Stomach (tissue), 9 donors: ENCODE measurements around the gene HOXD4. TPM values are rescaled to one million over a fixed set of nuclear protein-coding genes. Genes with fewer than 3 reads are reported as not detected.
A peak's percentile ranks its signal among the peaks of the same experiment; 100 is the strongest.

Experiments
- DNase-seq, 2 donors: peaks; one replicate each; pipeline versions ENCODE4 v3.0.0 to v3.0.0-alpha.2; 2013 to 2019
- H3K27ac ChIP-seq, 5 donors: fragments of 200-600 bp in 4 of 5; sonication (generic) in 4 of 5; one replicate each; pipeline ENCODE4 v1.5.1; 2013 to 2019; ENCODE audit warnings: mild to moderate bottlenecking in 1 of 5, moderate library complexity in 1 of 5
- H3K27me3 ChIP-seq, 3 donors: fragments of 200-600 bp; sonication (generic); one replicate each; pipeline ENCODE4 v1.5.1; 2017 to 2019; ENCODE audit warnings: mixed run types in 1 of 3
- H3K36me3 ChIP-seq, 4 donors: fragments of 200-600 bp; sonication (generic); 1 replicate in 3 of 4; 2 replicates in 1 of 4; pipeline ENCODE4 v1.5.1; 2016 to 2019
- H3K4me1 ChIP-seq, 4 donors: fragments of 200-600 bp; sonication (generic); one replicate each; pipeline ENCODE4 v1.5.1; 2016 to 2019
- H3K4me3 ChIP-seq, 4 donors: fragments of 200-600 bp; sonication (generic) in 3 of 4; one replicate each; pipeline ENCODE4 v1.5.1; 2016 to 2019; ENCODE audit warnings: mild to moderate bottlenecking in 1 of 4
- H3K9me3 ChIP-seq, 4 donors: fragments of 200-600 bp; sonication (generic); one replicate each; pipeline ENCODE4 v1.5.1; 2016 to 2019
- CTCF ChIP-seq, 7 experiments: fragments of 450-650 bp in 4 of 7; fragments of 200-600 bp in 3 of 7; sonication (generic) in 3 of 7; IDR thresholded peaks; one replicate each; pipeline ENCODE4 v1.5.1; 2016 to 2019; ENCODE audit warnings: antibody characterized with exemption in 7 of 7, control low read depth in 2 of 7, mild to moderate bottlenecking in 1 of 7
- EP300 ChIP-seq: sonication (generic); formaldehyde crosslinking; IDR thresholded peaks from one replicate; pipeline ENCODE4 v1.6.1; 2017; ENCODE audit warnings: antibody characterized with exemption
- POLR2A ChIP-seq, 4 donors: fragments of 450-650 bp; IDR thresholded peaks; one replicate each; pipeline ENCODE4 v1.6.1; 2016; ENCODE audit warnings: antibody characterized with exemption in 4 of 4, control low read depth in 2 of 4, mild to moderate bottlenecking in 1 of 4, moderate library complexity in 1 of 4
- POLR2AphosphoS5 ChIP-seq, 3 donors: sonication (generic); formaldehyde crosslinking; IDR thresholded peaks; one replicate each; pipeline ENCODE4 v1.6.1; 2016; ENCODE audit warnings: antibody characterized with exemption in 3 of 3
- WGBS, 5 donors: extraction: QIAGEN DNeasy Blood & Tissue Kit in 3 of 5; methylation state at CpG; one replicate each; pipeline versions ENCODE4 v1.1.5 to v1.1.7; 2013 to 2018; 5-methylcytosine and 5-hydroxymethylcytosine counted together
- intact Hi-C: fragments of 100-400 bp; cut with DNase I; formaldehyde crosslinking; loops from one replicate; pipeline ENCODE4 v1.15.1; 2023; ENCODE audit warnings: low total_unique reads
- polyA plus RNA-seq, 3 donors: library from polyadenylated mRNA; stranded (reverse); fragments of 200-250 nt; gene quantifications; one replicate each; pipeline ENCODE4 v1.2.3, GENCODE V29; 2013
- total RNA-seq, 5 donors: library from RNA; depleted of rRNA; stranded (reverse); fragments of >200 nt; gene quantifications; one replicate each; pipeline versions ENCODE4 v1.1.0 to v1.2.3, GENCODE V29; 2014 to 2016
- donor health status: healthy with polysubstance abuse.
- donor health status: Bipolar disorder and iron deficiency.
- donor health status: healthy.

The HOXD4 gene
- total and polyA plus RNA-seq, 8 donors = 0.25 to 9.6 (median 1.6) TPM; not detected in 4

- DNase-seq = peak; percentile 56 to 92
- peak overlapping the region in 3 of 5 donors; percentile 1 to 49 (median 32) for H3K27ac ChIP-seq
- no peaks in the 10 kb centered on the region for H3K36me3 ChIP-seq
- peaks cover 15 to 99% (median 86%) of the 10 kb centered on the region in 3 donors for H3K27me3 ChIP-seq
- H3K9me3 ChIP-seq = peaks cover 0 to 5% (median 0%) of the 10 kb centered on the region in 4 donors
- peak in 5 of 7 experiments; percentile 67 to 81 (median 73) for TF ChIP-seq CTCF (IDR thresholded peaks at IDR 0.05)
- TF ChIP-seq POLR2A (IDR thresholded peaks at IDR 0.05) = no peak
- no peak for TF ChIP-seq POLR2AphosphoS5 (IDR thresholded peaks at IDR 0.05)
- peak overlapping the region; percentile 36 to 52 (median 42) for H3K4me3 ChIP-seq
- intact Hi-C loops = loop anchor here (5.0 kb wide), 2 partner anchors 312 to 502 kb away; no protein-coding TSS in a partner anchor
- WGBS, 5 donors = 8 to 23% (median 10%) methylated on average over 18 to 48 of the region's 48 CpGs
- peaks cover 11 to 39% (median 27%) of the 10 kb centered on the region in 4 donors for H3K4me1 ChIP-seq
These were observed 10.6 kb upstream of the HOXD4 start for GRCh38 chr2:176140513-176141317.

GRCh38 chr2:176142281-176142680 is 9.1 kb upstream of the HOXD4 start:
- Histone ChIP-seq H3K4me1 (peaks cover 7 to 24% (median 14%) of the 10 kb centered on the region in 4 donors), H3K27ac (no peak overlapping the region), H3K36me3 (no peaks in the 10 kb centered on the region), H3K9me3 (peaks cover 0 to 5% (median 0%) of the 10 kb centered on the region in 4 donors), H3K4me3 (no peak overlapping the region), H3K27me3 (peaks cover 5 to 99% (median 86%) of the 10 kb centered on the region in 3 donors)
- intact Hi-C loops = loop anchor here (5.0 kb wide), 2 partner anchors 310 to 500 kb away; no protein-coding TSS in a partner anchor
- no peak for TF ChIP-seq POLR2AphosphoS5 (IDR thresholded peaks at IDR 0.05)
- TF ChIP-seq CTCF (IDR thresholded peaks at IDR 0.05) = no peak
- TF ChIP-seq EP300 = no peak
- no peak for TF ChIP-seq POLR2A (IDR thresholded peaks at IDR 0.05)
- WGBS, 5 donors = 69 to 90% (median 81%) methylated on average over 2 of the region's 2 CpGs
- DNase-seq = peak in 1 of 2 donors; percentile 7

- Histone ChIP-seq H3K27ac (no peak overlapping the region), H3K27me3 (peaks cover 7 to 99% (median 84%) of the 10 kb centered on the region in 3 donors), H3K36me3 (no peaks in the 10 kb centered on the region), H3K9me3 (no peaks in the 10 kb centered on the region), H3K4me1 (peaks cover 1 to 16% (median 7%) of the 10 kb centered on the region in 4 donors), H3K4me3 (no peak overlapping the region)
- intact Hi-C loops = no loop called here
- TF ChIP-seq CTCF (IDR thresholded peaks at IDR 0.05) (no peak), POLR2AphosphoS5 (IDR thresholded peaks at IDR 0.05) (no peak), EP300 (no peak), POLR2A (IDR thresholded peaks at IDR 0.05) (no peak)
- 26 to 40% (median 35%) methylated on average over 4 of the region's 4 CpGs for WGBS, 5 donors
- DNase-seq = peak in 1 of 2 donors; percentile 9
These were observed 6.0 kb upstream of the HOXD4 start for GRCh38 chr2:176145085-176145969.

GRCh38 chr2:176146101-176146500 is 5.2 kb upstream of the HOXD4 start:
- no peak overlapping the region for H3K4me3 ChIP-seq
- no peaks in the 10 kb centered on the region for H3K36me3 ChIP-seq
- TF ChIP-seq CTCF (IDR thresholded peaks at IDR 0.05) (no peak), POLR2A (IDR thresholded peaks at IDR 0.05) (no peak), EP300 (no peak), POLR2AphosphoS5 (IDR thresholded peaks at IDR 0.05) (no peak)
- DNase-seq = peak in 1 of 2 donors; percentile 9
- 24 to 39% (median 29%) methylated on average over 6 of the region's 6 CpGs for WGBS, 5 donors
- no peak overlapping the region for H3K27ac ChIP-seq
- H3K4me1 ChIP-seq = peaks cover 0 to 8% (median 0%) of the 10 kb centered on the region in 4 donors
- peaks cover 10 to 99% (median 84%) of the 10 kb centered on the region in 3 donors for H3K27me3 ChIP-seq
- intact Hi-C loops = no loop called here
- H3K9me3 ChIP-seq = no peaks in the 10 kb centered on the region
